Mucosa of descending colon (tissue), 3 donors: ENCODE measurements around the gene F10. TPM values are rescaled to one million over a fixed set of nuclear protein-coding genes. Genes with fewer than 3 reads are reported as not detected.

Experiments
- ATAC-seq: fragments of 200-7000 bp; cut with Tn5 transposase; one replicate; pipeline ENCODE4 v1.9.1; 2020; ENCODE audit warnings: mild to moderate bottlenecking, moderate library complexity
- DNase-seq, 3 donors: peaks; one replicate each; pipeline ENCODE4 v3.0.0-alpha.2; 2020
- H3K36me3 ChIP-seq: fragments of 200-600 bp; one replicate; pipeline ENCODE4 v1.8.0; 2021; ENCODE audit warnings: low read depth, mild to moderate bottlenecking
- H3K4me1 ChIP-seq: fragments of 200-600 bp; one replicate; pipeline ENCODE4 v1.8.0; 2021; ENCODE audit warnings: low read depth, mild to moderate bottlenecking
- H3K4me3 ChIP-seq: fragments of 200-600 bp; one replicate; pipeline ENCODE4 v1.8.0; 2021; ENCODE audit warnings: mild to moderate bottlenecking
- H3K9me3 ChIP-seq: fragments of 200-600 bp; one replicate; pipeline ENCODE4 v1.8.0; 2021; ENCODE audit warnings: mild to moderate bottlenecking
- CTCF ChIP-seq: fragments of 200-600 bp; IDR thresholded peaks from one replicate; pipeline ENCODE4 v1.8.0; 2022; ENCODE audit warnings: antibody characterized with exemption, mild to moderate bottlenecking
- intact Hi-C, 2 donors: fragments of 100-400 bp; cut with DNase I in 1 of 2; cut with micrococcal nuclease in 1 of 2; formaldehyde crosslinking; loops; one replicate each; pipeline versions ENCODE4 v1.11.0 to v1.11.1; 2022; cut with DNase I, micrococcal nuclease
- total RNA-seq, 3 donors: library from RNA; stranded (reverse); fragmentation: NEBNext Ultra II Directional in 2 of 3; extraction: Animal tissue kit (Norgen Biotek cat#: 25700) in 2 of 3; gene quantifications; one replicate each; pipeline versions ENCODE4 v1.2.1 to v1.2.4, GENCODE V29; 2021 to 2023
- donor health status: DM: no; HTN: no; CAD: no; lungs with moderate emphysema.
- donor health status: DM: no; HTN: no; CAD: no.
- donor health status: DM: no; HTN: yes; CAD: no.

The F10 gene
- total RNA-seq, 3 donors from 2014 or later, result 1.3 to 3.5 (median 2.0) TPM

- no peak for ATAC-seq
- Histone ChIP-seq H3K4me1 (no peaks in the 10 kb centered on the region), H3K36me3 (no peaks in the 10 kb centered on the region), H3K9me3 (no peaks in the 10 kb centered on the region), H3K4me3 (no peak overlapping the region)
- DNase-seq, result no peak
- TF ChIP-seq CTCF, result no peak
- intact Hi-C loops, result no loop called here
Measured at GRCh38 chr13:113147206-113147605, 24.6 kb downstream of the F10 start.

GRCh38 chr13:113148407-113148806 lies 25.8 kb downstream of the F10 start:
- H3K36me3 ChIP-seq, result no peaks in the 10 kb centered on the region
- intact Hi-C loops, result no loop called here
- no peak for ATAC-seq
- no peaks in the 10 kb centered on the region for H3K9me3 ChIP-seq
- peaks cover 6% of the 10 kb centered on the region for H3K4me1 ChIP-seq
- H3K4me3 ChIP-seq, result no peak overlapping the region
- TF ChIP-seq CTCF, result no peak
- DNase-seq, result no peak

GRCh38 chr13:113148940-113149503 lies 26.4 kb downstream of the F10 start:
- peaks cover 6% of the 10 kb centered on the region for H3K4me1 ChIP-seq
- no peak for TF ChIP-seq CTCF
- no peaks in the 10 kb centered on the region for H3K36me3 ChIP-seq
- H3K9me3 ChIP-seq, result no peaks in the 10 kb centered on the region
- ATAC-seq, result no peak
- DNase-seq, result no peak
- intact Hi-C loops, result no loop called here
- H3K4me3 ChIP-seq, result no peak overlapping the region

GRCh38 chr13:113149711-113150549 lies 27.3 kb downstream of the F10 start:
- intact Hi-C loops, result no loop called here
- peaks cover 9% of the 10 kb centered on the region for H3K4me1 ChIP-seq
- H3K4me3 ChIP-seq, result no peak overlapping the region
- no peak for DNase-seq
- no peaks in the 10 kb centered on the region for H3K9me3 ChIP-seq
- no peak for TF ChIP-seq CTCF
- H3K36me3 ChIP-seq, result no peaks in the 10 kb centered on the region
- ATAC-seq, result no peak

GRCh38 chr13:113150550-113151365 lies 28.2 kb downstream of the F10 start:
- DNase-seq, result no peak

More at GRCh38 chr13:113150550-113151365, 28.2 kb downstream of the F10 start:
- ATAC-seq, result no peak
- TF ChIP-seq CTCF, result no peak
- intact Hi-C loops, result no loop called here
- peaks cover 9% of the 10 kb centered on the region for H3K4me1 ChIP-seq
- no peaks in the 10 kb centered on the region for H3K9me3 ChIP-seq
- H3K36me3 ChIP-seq, result no peaks in the 10 kb centered on the region
- H3K4me3 ChIP-seq, result no peak overlapping the region
